Amniotic stem cell (primary cell): ENCODE results near the gene LAMA2.

ENCODE experiments used
- DNase-seq: peaks from one replicate; lab custom pipeline; 2025; lab: John Stamatoyannopoulos, UW

The LAMA2 gene

GRCh38 chr6:129309154-129309553, 426.2 kb downstream of the LAMA2 start:
- DNase-seq, result no peak

GRCh38 chr6:129312880-129313279, 429.9 kb downstream of the LAMA2 start:
- no peak for DNase-seq

GRCh38 chr6:129314575-129314974, 431.6 kb downstream of the LAMA2 start:
- DNase-seq, result no peak

- no peak for DNase-seq
Observed at GRCh38 chr6:129317931-129318820, 435.2 kb downstream of the LAMA2 start.

- no peak for DNase-seq
Observed at GRCh38 chr6:129320892-129321291, 438.0 kb downstream of the LAMA2 start.

DNA sequence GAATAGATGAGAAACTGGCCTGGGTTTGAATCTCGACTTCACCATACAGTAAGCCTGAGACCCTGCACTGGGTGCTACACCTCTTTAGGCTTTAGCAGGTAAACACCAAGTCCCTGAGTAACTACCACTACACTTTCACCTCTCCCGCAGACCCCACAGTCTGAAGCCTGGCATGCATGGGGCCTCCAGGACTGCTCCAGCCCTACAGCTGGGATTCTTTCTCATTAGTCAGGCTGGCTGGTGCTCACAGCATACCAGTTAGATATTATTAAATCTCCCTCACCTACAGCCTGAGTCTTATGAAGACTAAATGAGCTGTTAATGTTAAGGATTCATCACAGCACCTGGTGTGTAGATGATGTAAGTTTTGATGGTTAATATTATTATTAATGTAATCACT, 438.4 kb downstream of the LAMA2 start:
- no peak for DNase-seq

- DNase-seq, result no peak
Observed at GRCh38 chr6:129324345-129324744, 441.4 kb downstream of the LAMA2 start.

DNA sequence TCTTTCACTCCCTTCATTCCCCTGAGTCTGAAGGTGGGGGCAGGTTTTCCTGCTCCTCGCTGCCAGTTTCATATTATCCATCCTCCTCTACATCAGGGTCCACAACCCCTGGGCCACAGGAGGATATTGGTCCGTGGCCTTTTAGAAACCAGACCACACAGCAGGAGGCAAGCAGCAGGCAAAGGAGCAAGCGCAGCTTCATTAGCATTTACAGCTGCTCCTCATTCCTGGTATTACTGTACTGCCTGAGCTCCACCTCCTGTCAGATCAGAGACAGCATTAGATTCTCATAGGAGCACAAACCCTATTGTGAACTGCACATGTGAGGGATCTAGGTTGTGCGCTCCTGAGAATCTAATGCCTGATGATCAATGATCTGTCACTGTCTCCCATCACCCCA, 446.7 kb downstream of the LAMA2 start:
- no peak for DNase-seq

DNA sequence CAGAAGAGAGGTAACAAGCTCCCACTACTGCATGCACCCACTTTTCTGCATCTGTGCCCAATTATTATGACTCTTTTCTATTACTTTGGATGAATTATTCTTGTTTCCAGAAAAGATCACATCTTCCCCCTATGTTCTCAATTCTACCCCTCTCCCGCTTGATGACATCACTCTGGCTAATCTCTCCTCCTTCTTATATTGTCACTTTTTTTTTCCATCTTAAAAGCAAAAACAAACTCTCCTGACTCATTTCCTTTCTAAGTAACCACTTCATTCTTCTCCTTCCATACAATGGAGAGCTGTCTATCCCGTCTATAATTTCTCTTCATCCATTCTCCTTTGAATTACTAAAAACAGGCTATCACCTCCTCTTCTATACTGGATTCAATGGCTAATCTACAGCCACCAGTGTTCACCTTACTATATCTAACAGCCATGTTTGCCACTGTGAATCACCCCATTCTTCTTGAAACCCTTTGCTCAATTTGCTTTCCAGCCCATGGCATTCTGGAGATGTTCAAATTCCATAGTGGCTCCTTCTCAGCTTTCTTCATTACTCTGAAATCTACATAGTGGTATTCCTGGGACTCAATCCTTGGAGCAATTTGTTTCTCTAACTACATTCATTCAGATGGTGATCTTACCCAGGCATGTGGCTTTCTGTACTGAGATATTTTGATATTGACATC, 448.7 kb downstream of the LAMA2 start:
- DNase-seq, result no peak

DNA sequence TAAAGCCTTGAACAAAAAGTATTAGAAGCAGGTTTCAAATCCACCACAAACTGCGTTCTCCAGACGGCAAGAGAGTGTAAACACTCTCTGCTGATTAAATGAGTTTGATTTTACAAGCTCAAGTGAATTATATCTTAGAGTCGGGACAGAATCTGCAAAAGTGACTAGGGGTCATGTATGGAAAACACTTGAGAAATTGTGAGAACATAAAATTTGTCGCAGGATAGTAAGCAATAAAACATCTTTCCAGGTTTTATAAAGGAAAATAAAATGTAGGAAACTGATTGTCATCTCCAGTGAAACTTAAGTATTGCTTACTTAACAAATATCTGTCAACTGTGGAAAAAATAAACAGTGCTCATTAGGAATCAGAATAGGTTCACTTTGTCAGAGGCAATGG, 452.9 kb downstream of the LAMA2 start:
- DNase-seq, result no peak

GRCh38 chr6:129338683-129339082, 455.7 kb downstream of the LAMA2 start:
- DNase-seq, result no peak

GRCh38 chr6:129340983-129341382, 458.0 kb downstream of the LAMA2 start:
- no peak for DNase-seq

GRCh38 chr6:129342243-129342642, 459.3 kb downstream of the LAMA2 start:
- DNase-seq, result no peak

DNA sequence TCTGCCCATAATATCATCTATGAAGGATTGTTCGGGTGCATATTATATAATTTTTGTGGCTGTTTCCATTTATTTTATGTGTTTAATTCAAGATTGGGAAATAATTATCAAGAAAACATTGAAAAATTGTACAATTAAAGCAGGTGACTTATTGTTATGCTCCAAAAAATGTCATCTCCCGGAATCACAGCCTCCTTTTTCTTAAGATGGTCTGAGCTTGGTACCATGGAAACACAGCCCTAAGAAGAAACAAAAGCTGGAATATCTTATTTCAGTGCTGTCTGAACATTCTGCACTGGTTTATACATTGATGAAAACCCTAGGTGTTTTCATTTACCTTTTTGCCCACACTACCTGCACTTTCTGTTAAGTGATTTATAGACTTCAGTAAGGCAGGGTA, 459.9 kb downstream of the LAMA2 start:
- DNase-seq, result no peak

GRCh38 chr6:129344379-129344778, 461.4 kb downstream of the LAMA2 start:
- no peak for DNase-seq

GRCh38 chr6:129345890-129346289, 463.0 kb downstream of the LAMA2 start:
- peak; percentile 43 for DNase-seq

DNA sequence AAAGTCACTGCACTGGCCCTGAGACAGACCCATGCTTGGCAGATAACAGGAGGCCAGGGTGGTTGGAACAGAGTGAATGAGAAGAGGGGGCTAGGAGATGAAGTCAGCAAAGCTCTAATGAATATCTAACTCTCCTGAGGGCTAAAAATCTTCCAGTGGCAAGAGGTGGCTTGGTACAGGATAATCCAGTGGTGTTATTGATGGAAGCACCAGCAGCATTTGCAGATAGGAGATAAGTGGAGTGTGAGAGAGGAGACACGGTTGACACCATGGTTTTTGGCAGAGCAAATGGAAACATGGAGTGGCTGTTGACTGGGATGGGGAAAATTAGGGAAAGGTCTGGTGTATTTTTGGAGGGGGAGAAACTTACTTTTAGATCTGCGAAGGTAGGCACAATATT, 464.0 kb downstream of the LAMA2 start:
- DNase-seq, result no peak

GRCh38 chr6:129350278-129350677, 467.3 kb downstream of the LAMA2 start:
- DNase-seq, result no peak

DNA sequence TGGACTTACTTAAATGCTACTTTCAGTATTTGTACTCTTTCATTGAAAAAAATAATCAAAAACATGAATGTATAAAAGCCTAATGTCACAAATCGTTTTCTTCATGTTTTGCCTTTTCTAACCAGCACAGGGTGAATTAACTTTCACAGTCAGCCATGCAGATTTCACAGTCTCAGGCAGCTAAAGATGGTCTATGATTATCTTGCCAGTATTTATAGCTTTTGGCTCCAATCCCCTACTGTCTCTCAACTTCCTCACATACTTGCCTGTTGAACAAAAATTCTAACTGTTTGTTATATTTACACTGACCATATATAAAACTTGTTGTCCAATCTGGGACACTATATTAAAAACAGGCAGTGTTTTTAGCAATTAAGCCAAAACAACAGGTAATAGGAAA, 468.9 kb downstream of the LAMA2 start:
- no peak for DNase-seq

GRCh38 chr6:129353067-129353466, 470.1 kb downstream of the LAMA2 start:
- no peak for DNase-seq

DNA sequence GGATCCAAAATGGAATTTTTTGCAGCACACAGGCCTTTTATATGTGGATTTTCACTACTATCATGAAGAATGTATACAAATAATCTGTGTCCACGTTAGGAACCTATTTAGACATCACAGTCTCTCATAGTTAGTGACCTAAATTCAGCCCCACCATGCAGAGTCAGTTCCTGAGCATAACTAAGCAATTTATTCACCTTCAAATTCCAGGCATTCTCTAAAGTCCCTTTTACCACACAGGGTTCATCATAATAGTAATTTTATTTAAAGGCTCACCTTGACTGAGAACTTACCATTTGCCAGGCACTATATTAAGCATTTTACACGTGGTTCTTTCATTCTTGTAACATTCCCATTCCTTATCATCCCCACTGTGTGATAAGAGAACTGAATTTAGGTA, 473.2 kb downstream of the LAMA2 start:
- DNase-seq, result no peak

- DNase-seq, result no peak
Observed at GRCh38 chr6:129359811-129360681, 477.1 kb downstream of the LAMA2 start.

DNA sequence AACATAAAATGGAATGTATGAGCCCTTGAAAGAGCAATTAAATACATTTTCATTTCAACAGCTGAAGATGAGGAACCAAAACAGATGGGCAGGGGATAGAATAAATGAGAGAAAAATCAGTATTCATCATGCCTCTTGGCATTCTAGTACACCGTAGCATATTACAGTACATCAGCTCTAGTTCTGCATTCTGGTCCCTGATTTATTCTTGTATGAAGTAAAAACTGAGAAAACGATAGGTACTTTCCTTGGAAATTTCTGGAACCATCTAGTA, 477.7 kb downstream of the LAMA2 start:
- no peak for DNase-seq
